ENCODE results near the gene AKT1S1. TPM values are rescaled to one million over a fixed set of nuclear protein-coding genes. Genes with fewer than 3 reads are reported as not detected.

Gene AKT1S1
- total RNA-seq, 2 experiments from 2014 or later = 15.1 to 15.8 TPM

- intact Hi-C loops (cut with DNase I, micrococcal nuclease) = loop anchor here in 1 of 2 experiments (2.0 kb wide), 2 partner anchors 18 to 52 kb away; partner anchors contain the start of gene PTOV1
- peak; percentile 5 for ATAC-seq (ENCODE audit: poor library complexity)
These were observed 8.1 kb downstream of the AKT1S1 start for GRCh38 chr19:49869009-49869483.

GRCh38 chr19:49866933-49867782, 10.0 kb downstream of the AKT1S1 start, which contains the start of gene PNKP:
Gene PNKP (minus strand): TSS chr19:49867576. CDS start chr19:49867204, 372 bp downstream.
- DNase-seq = peak; percentile 64 to 94 (median 82)
- intact Hi-C loops (cut with DNase I, micrococcal nuclease) = loop anchor here (1.0 to 2.0 kb wide), 4 partner anchors 10 to 101 kb away; partner anchors contain the start of genes AKT1S1 (in 1 of the 2), MED25 (in 1 of the 2), PTOV1 (in 1 of the 2) and TBC1D17 (in 1 of the 2)
- H3K9me3 Mint-ChIP-seq = no peaks in the 10 kb centered on the region
- peaks cover 32% of the 10 kb centered on the region for H3K36me3 ChIP-seq (ENCODE audit: insufficient read depth, low read length)
- peaks cover 0 to 7% of the 10 kb centered on the region in 2 experiments for H3K9me3 ChIP-seq (ENCODE audit: control insufficient read depth in 1 of 2, insufficient read depth in 1 of 2, low read length in 2 of 2)
- H3K27me3 ChIP-seq (ENCODE audit: control insufficient read depth in 1 of 2, insufficient read depth in 2 of 2, low read length in 2 of 2) = no peaks in the 10 kb centered on the region
- H3K27me3 Mint-ChIP-seq = no peaks in the 10 kb centered on the region
- peak within 1 kb of the TSS; percentile 90 to 96 for H3K27ac ChIP-seq (ENCODE audit: low read depth in 1 of 2, low read length in 2 of 2)
- H3K4me3 Mint-ChIP-seq = peak within 1 kb of the TSS; percentile 95
- H3K36me3 Mint-ChIP-seq (ENCODE audit: low read depth) = peaks cover 41% of the 10 kb centered on the region
- ChIA-PET POLR2A (interaction anchor here (0.7 to 5.2 kb wide), 10 partner anchors 9 to 225 kb away, joined by 3 to 75 read pairs (median 6); partner anchors contain the start of genes AKT1S1, AP2A1, FUZ and MED25), CTCF (no interaction called here)
- H3K4me1 Mint-ChIP-seq (ENCODE audit: low read depth) = peaks cover 39% of the 10 kb centered on the region
- peak within 1 kb of the TSS; percentile 91 for H3K4me3 ChIP-seq (ENCODE audit: low read length)
- H3K27ac Mint-ChIP-seq = no peak within 1 kb of the TSS
- no peak for TF ChIP-seq CTCF (IDR thresholded peaks at IDR 0.05)
- H3K4me1 ChIP-seq (ENCODE audit: insufficient read depth, low read length) = peaks cover 67% of the 10 kb centered on the region
- ATAC-seq (ENCODE audit: poor library complexity) = peak; percentile 33

More at GRCh38 chr19:49869009-49869483, 8.1 kb downstream of the AKT1S1 start:
- no peak for TF ChIP-seq CTCF (IDR thresholded peaks at IDR 0.05)
- DNase-seq = no peak
- peaks cover 35% of the 10 kb centered on the region for H3K4me1 Mint-ChIP-seq (ENCODE audit: low read depth)
- peak overlapping the region; percentile 68 to 76 for H3K27ac ChIP-seq (ENCODE audit: low read depth in 1 of 2, low read length in 2 of 2)
- ChIA-PET POLR2A (interaction anchor here (0.6 to 5.2 kb wide), 17 partner anchors 8 to 875 kb away, joined by 3 to 75 read pairs (median 5); partner anchors contain the start of genes AKT1S1, AP2A1, ATF5 and FUZ), CTCF (interaction anchor here (1.0 kb wide), 2 partner anchors 19 to 152 kb away, joined by 4 read pairs; partner anchors contain the start of gene PTOV1)
- H3K27me3 ChIP-seq (ENCODE audit: control insufficient read depth in 1 of 2, insufficient read depth in 2 of 2, low read length in 2 of 2) = no peaks in the 10 kb centered on the region
- H3K9me3 ChIP-seq (ENCODE audit: control insufficient read depth in 1 of 2, insufficient read depth in 1 of 2, low read length in 2 of 2) = peaks cover 0 to 7% of the 10 kb centered on the region in 2 experiments
- H3K27me3 Mint-ChIP-seq = no peaks in the 10 kb centered on the region
- H3K27ac Mint-ChIP-seq = no peak overlapping the region
- H3K9me3 Mint-ChIP-seq = no peaks in the 10 kb centered on the region
- peaks cover 67% of the 10 kb centered on the region for H3K4me1 ChIP-seq (ENCODE audit: insufficient read depth, low read length)
- H3K36me3 ChIP-seq (ENCODE audit: insufficient read depth, low read length) = peaks cover 16% of the 10 kb centered on the region
- peaks cover 30% of the 10 kb centered on the region for H3K36me3 Mint-ChIP-seq (ENCODE audit: low read depth)
- H3K4me3 Mint-ChIP-seq = peak overlapping the region; percentile 95
- peak overlapping the region; percentile 61 for H3K4me3 ChIP-seq (ENCODE audit: low read length)

- peaks cover 28% of the 10 kb centered on the region for H3K4me1 Mint-ChIP-seq (ENCODE audit: low read depth)
- no peaks in the 10 kb centered on the region for H3K9me3 Mint-ChIP-seq
- CTCF ChIA-PET = no interaction called here
- ATAC-seq (ENCODE audit: poor library complexity) (no peak), DNase-seq (no peak)
- H3K9me3 ChIP-seq (ENCODE audit: control insufficient read depth in 1 of 2, insufficient read depth in 1 of 2, low read length in 2 of 2) = peaks cover 0 to 7% of the 10 kb centered on the region in 2 experiments
- H3K36me3 Mint-ChIP-seq (ENCODE audit: low read depth) = peaks cover 50% of the 10 kb centered on the region
- intact Hi-C loops (cut with DNase I, micrococcal nuclease) = no loop called here
- H3K27ac Mint-ChIP-seq = peak overlapping the region; percentile 17
- H3K27me3 ChIP-seq (ENCODE audit: control insufficient read depth in 1 of 2, insufficient read depth in 2 of 2, low read length in 2 of 2) = no peaks in the 10 kb centered on the region
- H3K27ac ChIP-seq (ENCODE audit: low read depth in 1 of 2, low read length in 2 of 2) = no peak overlapping the region
- H3K4me3 Mint-ChIP-seq = peak overlapping the region; percentile 15
- no peak overlapping the region for H3K4me3 ChIP-seq (ENCODE audit: low read length)
- H3K27me3 Mint-ChIP-seq = no peaks in the 10 kb centered on the region
- H3K36me3 ChIP-seq (ENCODE audit: insufficient read depth, low read length) = peaks cover 48% of the 10 kb centered on the region
- peaks cover 53% of the 10 kb centered on the region for H3K4me1 ChIP-seq (ENCODE audit: insufficient read depth, low read length)
- POLR2A ChIA-PET = interaction anchor here (5.2 kb wide), 1 partner anchor 12 kb away, joined by 63 read pairs; the partner anchor contains the start of genes AKT1S1 and TBC1D17
- TF ChIP-seq CTCF (IDR thresholded peaks at IDR 0.05) = no peak
These were observed 12.3 kb downstream of the AKT1S1 start for GRCh38 chr19:49864890-49865289.
